Mucosa of descending colon (tissue), 3 donors: Measurements from ENCODE around the gene IL4R. TPM values are rescaled to one million over a fixed set of nuclear protein-coding genes. Genes with fewer than 3 reads are reported as not detected.
A peak's percentile ranks its signal among the peaks of the same experiment; 100 is the strongest.
"Not testable (repeated sequence)": the region's sequence is repeated elsewhere in the genome, so short reads cannot be mapped to it uniquely, and the experiment has no call there.

Experiments
- ATAC-seq: fragments of 200-7000 bp; cut with Tn5 transposase; one replicate; pipeline ENCODE4 v1.9.1; 2020; ENCODE audit warnings: mild to moderate bottlenecking, moderate library complexity
- DNase-seq, 3 donors: peaks; one replicate each; pipeline ENCODE4 v3.0.0-alpha.2; 2020
- H3K36me3 ChIP-seq: fragments of 200-600 bp; one replicate; pipeline ENCODE4 v1.8.0; 2021; ENCODE audit warnings: low read depth, mild to moderate bottlenecking
- H3K4me1 ChIP-seq: fragments of 200-600 bp; one replicate; pipeline ENCODE4 v1.8.0; 2021; ENCODE audit warnings: low read depth, mild to moderate bottlenecking
- H3K4me3 ChIP-seq: fragments of 200-600 bp; one replicate; pipeline ENCODE4 v1.8.0; 2021; ENCODE audit warnings: mild to moderate bottlenecking
- H3K9me3 ChIP-seq: fragments of 200-600 bp; one replicate; pipeline ENCODE4 v1.8.0; 2021; ENCODE audit warnings: mild to moderate bottlenecking
- CTCF ChIP-seq: fragments of 200-600 bp; IDR thresholded peaks from one replicate; pipeline ENCODE4 v1.8.0; 2022; ENCODE audit warnings: antibody characterized with exemption, mild to moderate bottlenecking
- intact Hi-C, 2 donors: fragments of 100-400 bp; cut with DNase I in 1 of 2; cut with micrococcal nuclease in 1 of 2; formaldehyde crosslinking; loops; one replicate each; pipeline versions ENCODE4 v1.11.0 to v1.11.1; 2022; cut with DNase I, micrococcal nuclease
- total RNA-seq, 3 donors: library from RNA; stranded (reverse); fragmentation: NEBNext Ultra II Directional in 2 of 3; extraction: Animal tissue kit (Norgen Biotek cat#: 25700) in 2 of 3; gene quantifications; one replicate each; pipeline versions ENCODE4 v1.2.1 to v1.2.4, GENCODE V29; 2021 to 2023
- donor health status: DM: no; HTN: no; CAD: no; lungs with moderate emphysema.
- donor health status: DM: no; HTN: no; CAD: no.
- donor health status: DM: no; HTN: yes; CAD: no.

The IL4R gene
- total RNA-seq, 3 donors from 2014 or later = 131 to 207 (median 164) TPM

GRCh38 chr16:27326738-27327585 lies 13.2 kb downstream of the IL4R start:
- no peak overlapping the region for H3K4me3 ChIP-seq
- peaks cover 54% of the 10 kb centered on the region for H3K4me1 ChIP-seq

DNA sequence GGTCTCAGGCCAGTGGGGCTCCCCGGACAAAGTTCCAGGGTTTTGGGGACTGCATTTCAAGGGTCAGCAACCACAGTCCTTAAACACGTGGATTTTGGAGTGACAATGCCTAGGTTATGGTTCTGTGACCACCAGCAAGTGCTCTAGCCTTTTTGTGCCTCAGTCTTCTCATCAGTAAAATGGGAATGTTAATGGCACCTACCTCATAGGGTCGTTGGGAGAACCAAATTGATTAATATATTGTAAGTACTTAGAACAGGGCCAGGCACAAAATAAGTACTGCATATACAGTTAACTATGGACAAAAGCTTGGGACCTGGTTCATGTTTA lies 13.8 kb downstream of the IL4R start:
- H3K4me3 ChIP-seq = no peak overlapping the region
- no peak for TF ChIP-seq CTCF
- intact Hi-C loops = no loop called here
- peaks cover 48% of the 10 kb centered on the region for H3K4me1 ChIP-seq
- ATAC-seq (no peak), DNase-seq (no peak)
- H3K36me3 ChIP-seq = no peaks in the 10 kb centered on the region
- no peaks in the 10 kb centered on the region for H3K9me3 ChIP-seq

More at GRCh38 chr16:27326738-27327585, 13.2 kb downstream of the IL4R start:
- no peaks in the 10 kb centered on the region for H3K9me3 ChIP-seq
- no peak for TF ChIP-seq CTCF
- no peaks in the 10 kb centered on the region for H3K36me3 ChIP-seq
- DNase-seq (peak; percentile 69 to 80 (median 75)), ATAC-seq (peak; percentile 65)
- intact Hi-C loops = no loop called here

DNA sequence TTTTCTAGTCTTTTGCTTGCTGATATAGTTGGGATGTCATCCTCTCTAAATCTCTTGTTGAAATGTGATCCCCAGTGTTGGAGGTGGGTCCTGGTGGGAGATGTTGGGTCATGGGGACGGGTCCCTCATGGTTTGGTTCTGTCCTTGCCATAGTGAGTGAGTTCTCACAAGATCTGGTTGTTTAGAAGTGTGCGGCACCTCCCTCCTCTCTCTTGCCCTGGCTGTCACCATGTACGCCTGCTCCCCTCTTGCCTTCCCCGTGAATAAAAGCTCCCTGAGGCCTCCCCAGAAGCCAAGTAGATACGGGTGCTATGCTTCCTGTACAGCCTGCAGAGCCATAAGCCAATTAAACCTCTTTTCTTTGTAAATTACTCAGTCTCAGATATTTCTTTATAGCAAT lies 15.2 kb downstream of the IL4R start:
- peak in 1 of 3 donors; percentile 10 for DNase-seq

GRCh38 chr16:27329376-27330079 lies 15.8 kb downstream of the IL4R start:
- not testable (repeated sequence) for ATAC-seq, H3K36me3 ChIP-seq

More for the DNA sequence above, 15.2 kb downstream of the IL4R start:
- Histone ChIP-seq H3K4me1 (peaks cover 34% of the 10 kb centered on the region), H3K9me3 (no peaks in the 10 kb centered on the region), H3K4me3 (no peak overlapping the region), H3K36me3 (no peaks in the 10 kb centered on the region)
- no peak for ATAC-seq
- TF ChIP-seq CTCF = no peak
- intact Hi-C loops = no loop called here

DNA sequence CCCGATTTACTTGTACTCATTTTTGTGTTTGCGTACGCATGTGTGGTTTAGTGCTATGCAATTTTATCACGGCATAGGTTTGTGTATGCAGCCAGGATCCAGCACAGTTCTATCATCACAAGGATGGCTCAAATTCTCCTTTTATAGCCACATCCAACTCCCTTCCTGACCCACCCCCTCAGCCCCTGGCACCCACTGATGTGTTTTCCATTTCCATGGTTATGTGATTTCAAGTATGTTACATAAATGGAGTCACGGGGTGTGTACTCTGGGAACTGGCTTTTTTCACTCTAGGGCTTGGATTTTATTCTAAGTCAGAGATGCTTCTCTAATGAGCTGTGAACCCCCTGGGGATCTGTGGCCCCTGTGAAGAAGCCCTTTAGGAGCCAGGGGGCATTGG lies 16.8 kb downstream of the IL4R start:
- Histone ChIP-seq H3K36me3 (no peaks in the 10 kb centered on the region), H3K4me3 (no peak overlapping the region), H3K9me3 (no peaks in the 10 kb centered on the region), H3K4me1 (peaks cover 21% of the 10 kb centered on the region)
- intact Hi-C loops = loop anchor here in 1 of 2 donors (10.0 kb wide), 1 partner anchor 86 kb away; no protein-coding TSS in a partner anchor
- DNase-seq (peak in 1 of 3 donors; percentile 49), ATAC-seq (peak; percentile 49)
- no peak for TF ChIP-seq CTCF

More at GRCh38 chr16:27329376-27330079, 15.8 kb downstream of the IL4R start:
- H3K4me3 ChIP-seq, H3K9me3 ChIP-seq: not testable (repeated sequence)
- H3K4me1 ChIP-seq = peaks cover 30% of the 10 kb centered on the region
- peak in 1 of 3 donors; percentile 24 for DNase-seq
- intact Hi-C loops = loop anchor here in 1 of 2 donors (10.0 kb wide), 1 partner anchor 85 kb away; no protein-coding TSS in a partner anchor

- ATAC-seq = no peak
- no peak for TF ChIP-seq CTCF
- peaks cover 16% of the 10 kb centered on the region for H3K4me1 ChIP-seq
- H3K36me3 ChIP-seq = no peaks in the 10 kb centered on the region
- intact Hi-C loops = loop anchor here in 1 of 2 donors (10.0 kb wide), 1 partner anchor 87 kb away; no protein-coding TSS in a partner anchor
- no peaks in the 10 kb centered on the region for H3K9me3 ChIP-seq
- DNase-seq = no peak
- H3K4me3 ChIP-seq = no peak overlapping the region
Observed at GRCh38 chr16:27332105-27332504, 18.3 kb downstream of the IL4R start.
